Medulla oblongata (tissue), 1 donor: Measurements from ENCODE around the gene FLT3.
"Not testable (repeated sequence)": the region's sequence is repeated elsewhere in the genome, so short reads cannot be mapped to it uniquely, and the experiment has no call there.

ENCODE experiments used
- DNase-seq: peaks from one replicate; pipeline ENCODE4 v3.0.0-alpha.2; 2015; ENCODE audit errors: extremely low spot score

Gene FLT3

GRCh38 chr13:28100150-28101121, at the start of gene FLT3:
Gene FLT3, minus strand, starts transcription at chr13:28100576. Its CDS starts 66 bp downstream, at chr13:28100510.
- peak; percentile 12 for DNase-seq

GRCh38 chr13:28147495-28147894, 47.1 kb upstream of the FLT3 start:
- DNase-seq = no peak

GRCh38 chr13:28145049-28145448, 44.7 kb upstream of the FLT3 start:
- DNase-seq = no peak

- DNase-seq = not testable (repeated sequence)
These were observed 41.2 kb upstream of the FLT3 start for GRCh38 chr13:28141542-28141941.

GRCh38 chr13:28140433-28141125, 40.2 kb upstream of the FLT3 start:
- DNase-seq = no peak

GRCh38 chr13:28138756-28139470, 38.5 kb upstream of the FLT3 start:
- peak; percentile 77 for DNase-seq

GRCh38 chr13:28138012-28138755, 37.8 kb upstream of the FLT3 start, which contains the start of gene PAN3:
Gene PAN3, plus strand, starts transcription at chr13:28138545. Its CDS starts 113 bp downstream, at chr13:28138658.
- peak; percentile 92 for DNase-seq

- peak; percentile 57 for DNase-seq
These were observed 37.2 kb upstream of the FLT3 start for GRCh38 chr13:28137596-28137995.

- DNase-seq = no peak
These were observed 36.5 kb upstream of the FLT3 start for GRCh38 chr13:28136916-28137315.

- DNase-seq = no peak
These were observed 31.3 kb upstream of the FLT3 start for GRCh38 chr13:28131646-28132045.

GRCh38 chr13:28129911-28130693, 29.7 kb upstream of the FLT3 start:
- no peak for DNase-seq

- no peak for DNase-seq
These were observed 28.6 kb upstream of the FLT3 start for GRCh38 chr13:28128926-28129325.

GRCh38 chr13:28128030-28128429, 27.7 kb upstream of the FLT3 start:
- DNase-seq = no peak

GRCh38 chr13:28121224-28121623, 20.8 kb upstream of the FLT3 start:
- no peak for DNase-seq

GRCh38 chr13:28120317-28120716, 19.9 kb upstream of the FLT3 start:
- DNase-seq = no peak

GRCh38 chr13:28117689-28118377, 17.5 kb upstream of the FLT3 start:
- DNase-seq = peak; percentile 27

- DNase-seq = no peak
These were observed 16.4 kb upstream of the FLT3 start for GRCh38 chr13:28116736-28117135.

GRCh38 chr13:28110414-28110813, 10.0 kb upstream of the FLT3 start:
- DNase-seq = no peak

- no peak for DNase-seq
These were observed 6.6 kb upstream of the FLT3 start for GRCh38 chr13:28106976-28107375.

GRCh38 chr13:28101886-28102285, 1.5 kb upstream of the FLT3 start:
- DNase-seq = not testable (repeated sequence)
